Posterior vena cava (tissue), 2 donors: ENCODE measurements around the gene SGCE. TPM values are rescaled to one million over a fixed set of nuclear protein-coding genes. Genes with fewer than 3 reads are reported as not detected.
A peak's percentile ranks its signal among the peaks of the same experiment; 100 is the strongest.

Source experiments
- DNase-seq: peaks from one replicate; pipeline ENCODE4 v3.0.0-alpha.2; 2020; ENCODE audit warnings: low spot score
- intact Hi-C, 2 donors: fragments of 100-400 bp; cut with DNase I; formaldehyde crosslinking; loops; one replicate each; pipeline versions ENCODE4 v1.14.1 to v1.14.2; 2022 to 2023
- total RNA-seq, 2 donors: library from RNA; stranded (reverse); fragmentation: NEBNext Ultra II Directional; extraction: Animal tissue kit (Norgen Biotek cat#: 25700); gene quantifications; one replicate each; pipeline ENCODE4 v1.2.1, GENCODE V29; 2021
- donor health status: DM: yes; HTN: yes; CAD: no.
- donor health status: DM: yes; HTN: yes; CAD: no.

The SGCE gene
- total RNA-seq, 2 donors from 2014 or later: 59.4 to 67.2 TPM

DNA sequence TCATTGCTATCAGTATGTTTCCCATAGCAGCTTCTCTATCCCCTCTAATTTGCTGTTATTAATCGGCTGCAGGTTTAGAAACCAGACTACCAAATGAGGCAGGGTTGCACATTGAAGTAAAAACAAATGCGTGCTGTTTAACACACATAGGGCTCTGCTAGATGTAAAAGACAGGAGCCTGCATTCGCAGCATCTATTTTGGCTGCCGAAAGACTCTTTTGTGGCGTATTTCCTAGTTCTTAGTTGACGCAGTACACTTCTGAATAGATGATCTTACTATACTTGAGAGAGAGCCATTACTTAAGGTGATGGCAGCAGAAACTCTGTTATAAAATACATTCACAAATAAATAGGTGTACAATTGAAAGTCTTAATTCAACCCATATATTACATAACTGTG is 21.4 kb downstream of the SGCE start:
- DNase-seq: no peak
- intact Hi-C loops: no loop called here

DNA sequence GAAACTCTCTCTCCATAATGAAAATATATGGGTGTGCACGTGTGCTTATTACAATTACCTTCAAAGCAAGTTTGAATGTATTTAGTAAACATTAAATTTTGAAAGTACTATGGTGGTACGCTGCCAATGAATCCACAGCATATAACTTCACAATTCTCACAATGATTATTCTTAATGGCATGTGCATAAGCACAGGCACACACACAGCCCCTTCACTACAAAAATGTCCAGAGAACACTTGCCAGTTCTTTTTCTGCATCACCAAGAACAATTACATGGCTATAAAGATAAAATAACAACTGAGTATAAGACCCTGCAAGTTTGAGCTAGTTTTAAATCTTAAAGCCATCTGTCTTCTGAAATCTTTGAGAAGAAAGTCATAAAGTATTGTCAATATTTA is 22.2 kb downstream of the SGCE start:
- intact Hi-C loops: no loop called here
- no peak for DNase-seq

- intact Hi-C loops: no loop called here
- DNase-seq: no peak
Observed at GRCh38 chr7:94633014-94633341, 23.0 kb downstream of the SGCE start.

GRCh38 chr7:94632338-94633013 is 23.5 kb downstream of the SGCE start:
- intact Hi-C loops: no loop called here
- no peak for DNase-seq

- intact Hi-C loops: no loop called here
- DNase-seq: no peak
Observed at GRCh38 chr7:94630855-94631254, 25.1 kb downstream of the SGCE start.

DNA sequence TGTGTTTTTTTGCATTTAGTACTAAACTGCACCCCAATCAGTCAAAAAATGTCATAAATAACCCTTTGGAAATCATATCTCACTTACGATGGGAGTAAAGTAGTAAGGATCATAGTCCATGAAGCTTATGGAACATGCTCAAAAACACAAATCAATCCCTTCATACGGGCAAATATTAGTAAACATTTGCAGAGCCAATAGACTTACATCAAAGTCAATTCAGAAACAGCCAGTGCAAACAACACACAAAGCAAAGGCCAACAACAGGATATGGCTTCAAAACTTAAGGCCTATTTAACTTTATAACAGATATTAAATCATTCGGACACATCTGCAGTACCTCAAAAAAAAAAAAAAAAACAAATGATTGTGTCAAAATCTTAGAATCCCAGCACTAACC is 32.1 kb downstream of the SGCE start:
- intact Hi-C loops: no loop called here
- DNase-seq: no peak

DNA sequence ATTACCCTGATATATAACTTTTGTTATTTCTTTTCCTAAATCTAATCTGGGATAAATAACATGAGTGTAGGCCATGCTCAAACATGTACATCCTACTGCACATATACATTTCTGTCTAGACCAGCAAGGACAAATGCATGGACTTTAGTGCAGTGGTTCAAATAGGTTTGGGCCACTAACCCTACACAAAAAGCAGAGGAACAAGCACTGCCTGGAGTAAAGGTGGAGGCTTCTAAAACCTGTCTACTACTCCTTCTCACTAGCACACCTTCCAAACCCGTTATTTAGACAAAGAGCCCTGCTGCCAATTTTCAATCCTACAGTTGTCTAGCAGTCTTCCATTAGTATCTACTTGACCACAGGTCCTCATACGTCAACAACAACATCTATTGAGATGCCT is 34.8 kb downstream of the SGCE start:
- DNase-seq: no peak
- intact Hi-C loops: no loop called here

DNA sequence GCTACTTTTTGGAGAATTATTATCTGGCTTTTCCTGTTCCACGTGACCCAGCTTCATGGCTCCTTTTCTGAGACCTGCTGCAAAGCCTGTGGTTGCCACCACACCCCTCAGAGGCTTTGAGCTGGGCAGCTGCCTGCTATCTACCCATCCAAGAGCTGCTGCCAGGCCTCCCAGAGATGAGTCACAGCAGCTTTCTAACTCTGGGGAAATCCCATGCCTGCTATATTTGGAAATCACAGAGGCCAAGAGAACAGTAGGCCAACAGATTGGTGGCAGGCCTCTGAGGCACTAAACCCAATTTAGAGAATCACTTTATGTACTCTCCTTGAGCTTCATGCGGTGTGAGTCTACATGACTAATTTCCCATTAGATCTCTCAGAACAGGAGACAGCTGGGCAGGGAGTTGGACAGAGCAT is 35.2 kb downstream of the SGCE start:
- DNase-seq: peak; percentile 91
- intact Hi-C loops: no loop called here

GRCh38 chr7:94618126-94618525 is 37.8 kb downstream of the SGCE start:
- intact Hi-C loops: no loop called here

DNA sequence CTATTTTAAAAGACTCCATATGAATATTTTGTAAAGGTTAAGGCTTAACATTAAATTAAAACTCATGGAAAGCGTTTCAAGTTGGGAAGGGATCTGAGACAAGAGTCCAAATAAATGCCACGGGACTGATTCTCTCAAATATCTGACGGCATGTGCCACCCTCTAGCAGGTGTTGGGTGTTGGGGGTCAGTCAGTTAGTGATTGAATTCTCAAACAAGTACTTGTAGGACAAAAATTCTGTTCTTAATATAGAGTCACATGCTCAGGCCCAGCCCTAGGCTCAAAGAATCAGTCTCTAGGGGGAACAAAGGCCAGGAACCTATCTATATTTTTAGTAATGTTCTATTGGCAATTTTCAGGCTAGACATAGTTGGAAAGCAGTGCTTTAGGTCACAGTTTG is 39.1 kb downstream of the SGCE start:
- intact Hi-C loops: no loop called here
- no peak for DNase-seq

More at GRCh38 chr7:94618126-94618525, 37.8 kb downstream of the SGCE start:
- no peak for DNase-seq

DNA sequence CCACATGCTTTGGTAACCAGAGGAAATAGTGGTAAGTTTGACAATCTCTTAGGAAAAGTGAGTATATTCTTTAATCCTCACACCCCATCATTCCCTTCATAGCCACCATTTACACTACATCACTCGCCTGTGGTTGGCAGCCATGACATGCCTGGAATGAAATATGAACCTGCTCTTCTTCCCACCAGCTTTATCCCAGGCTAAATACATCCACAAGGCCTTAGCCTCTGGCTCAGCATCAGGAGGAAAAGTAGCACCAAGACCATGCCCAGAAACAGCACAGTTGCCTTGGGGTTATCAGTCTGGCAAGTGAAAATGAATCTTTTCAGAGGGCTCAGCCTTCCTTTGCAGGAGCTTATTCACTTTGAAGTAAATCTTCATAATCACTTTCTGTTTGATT is 40.3 kb downstream of the SGCE start:
- DNase-seq: no peak
- intact Hi-C loops: no loop called here

DNA sequence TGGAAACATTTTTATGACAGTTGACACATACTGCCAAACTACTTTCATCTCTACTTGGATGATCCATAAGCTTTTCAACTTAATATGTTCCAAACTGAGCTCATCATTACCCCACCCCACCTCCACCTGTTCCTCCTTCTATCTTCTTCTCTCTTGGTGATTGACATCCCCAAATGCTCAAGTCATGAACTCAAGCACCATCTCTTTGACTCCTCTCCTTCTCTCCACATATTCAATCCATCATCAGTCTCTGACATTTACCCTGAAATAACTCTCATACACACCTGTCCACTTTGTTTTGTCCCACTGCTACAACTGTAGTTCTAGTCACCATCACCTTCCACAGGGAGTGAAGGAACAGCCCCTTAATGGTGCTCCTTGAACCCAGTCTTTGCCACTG is 43.3 kb downstream of the SGCE start:
- intact Hi-C loops: no loop called here
- no peak for DNase-seq

- intact Hi-C loops: no loop called here
- no peak for DNase-seq
Observed at GRCh38 chr7:94612253-94612652, 43.7 kb downstream of the SGCE start.

GRCh38 chr7:94609561-94609960 is 46.4 kb downstream of the SGCE start:
- intact Hi-C loops: no loop called here
- no peak for DNase-seq

- intact Hi-C loops: no loop called here
- no peak for DNase-seq
Observed at GRCh38 chr7:94605031-94605430, 50.9 kb downstream of the SGCE start.

- no peak for DNase-seq
- intact Hi-C loops: no loop called here
Observed at GRCh38 chr7:94602181-94602580, 53.8 kb downstream of the SGCE start.

GRCh38 chr7:94600267-94600666 is 55.7 kb downstream of the SGCE start:
- intact Hi-C loops: no loop called here
- no peak for DNase-seq

GRCh38 chr7:94595717-94596116 is 60.2 kb downstream of the SGCE start:
- no peak for DNase-seq
- intact Hi-C loops: no loop called here

DNA sequence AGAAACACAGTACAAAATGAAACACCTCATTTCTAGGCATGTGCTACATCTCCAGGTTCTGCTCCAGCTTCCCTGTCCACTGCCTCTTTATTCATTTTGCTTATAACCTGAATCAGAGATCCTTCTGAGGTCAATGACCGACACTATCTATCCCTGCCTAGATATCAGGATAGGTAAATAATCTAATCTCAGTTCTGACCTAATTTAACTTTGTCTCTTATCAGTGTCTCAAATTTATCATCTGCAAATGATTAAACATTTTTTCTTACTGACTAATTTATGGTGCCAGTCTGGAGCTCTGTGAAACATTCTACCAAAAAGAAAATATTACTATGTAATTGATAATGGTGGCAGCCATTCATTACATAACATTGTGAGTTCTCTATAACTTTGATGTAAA is 61.1 kb downstream of the SGCE start:
- no peak for DNase-seq
- intact Hi-C loops: no loop called here

- intact Hi-C loops: no loop called here
- no peak for DNase-seq
Observed at GRCh38 chr7:94591176-94591575, 64.8 kb downstream of the SGCE start.

GRCh38 chr7:94590526-94591162 is 65.3 kb downstream of the SGCE start:
- intact Hi-C loops: no loop called here
- no peak for DNase-seq

DNA sequence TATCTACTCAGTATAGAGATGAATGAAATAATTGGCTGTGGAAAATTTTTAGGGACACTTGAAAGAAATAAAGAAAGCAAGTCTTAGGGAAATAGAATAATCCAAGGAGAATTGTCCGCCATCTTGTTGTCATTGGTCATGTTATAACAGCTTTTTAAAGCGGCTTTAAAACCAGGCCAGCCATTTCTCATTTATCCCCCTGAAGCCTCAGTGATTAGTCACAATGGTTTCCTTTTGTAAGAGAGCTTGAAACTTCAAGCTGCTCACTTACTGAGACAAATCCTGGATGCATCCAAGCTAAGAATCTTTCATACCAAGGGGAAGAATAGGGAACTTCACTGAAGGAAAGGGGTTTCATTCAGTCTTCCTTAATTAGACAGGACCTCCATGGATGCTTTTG is 67.9 kb downstream of the SGCE start:
- intact Hi-C loops: no loop called here
- DNase-seq: no peak
